SK-N-SH (cell line): ENCODE results near the gene G6PC2. TPM values are rescaled to one million over a fixed set of nuclear protein-coding genes. Genes with fewer than 3 reads are reported as not detected.

ENCODE experiments used
- CTCF ChIA-PET: fragments of 300-600, 350-600 bp; formaldehyde crosslinking; extraction: SDS; loops from one replicate; lab custom pipeline; 2021; lab: Yijun Ruan, JAX
- POLR2A ChIA-PET: fragments of 350-600 bp; sonication (Branson Sonifier 250); formaldehyde crosslinking; extraction: SDS; loops from one replicate; lab custom pipeline; 2020; ENCODE audit warnings: antibody characterized with exemption, inconsistent platforms; lab: Yijun Ruan, JAX
- DNase-seq: peaks from one replicate; pipeline ENCODE4 v3.0.0; 2012
- H2AFZ ChIP-seq: fragments of 200-600 bp; sonication (generic); 2 replicates; pipeline ENCODE4 v1.8.1; 2016; ENCODE audit warnings: antibody characterized with exemption, mild to moderate bottlenecking, low read depth
- H3F3A ChIP-seq: fragments of 200-600 bp; sonication (generic); replicated peaks from 2 replicates; pipeline ENCODE3; 2016; ENCODE audit warnings: antibody characterized with exemption, mild to moderate bottlenecking; ENCODE audit not compliant: insufficient read depth
- H3K27ac ChIP-seq, 2 experiments: fragments of 200-500 bp in 1 of 2; fragments of 200-600 bp in 1 of 2; sonication (Bioruptor generic) in 1 of 2; sonication (generic), shearing (Covaris generic) in 1 of 2; 2 replicates each; pipeline versions ENCODE4 v1.5.1 to v1.6.1; 2014 to 2016; ENCODE audit warnings: low read depth in 2 of 2, inconsistent platforms in 1 of 2, low read length in 1 of 2, mild to moderate bottlenecking in 1 of 2, mixed read lengths in 1 of 2
- H3K27me3 ChIP-seq: fragments of 200-600 bp; sonication (generic), shearing (Covaris generic); 2 replicates; pipeline ENCODE4 v1.6.1; 2016; ENCODE audit warnings: mixed run types; ENCODE audit not compliant: insufficient read depth
- H3K36me3 ChIP-seq, 2 experiments: fragments of 200-500 bp in 1 of 2; fragments of 200-600 bp in 1 of 2; sonication (Bioruptor generic) in 1 of 2; sonication (generic) in 1 of 2; replicated peaks in 1 of 2; 2 replicates each; pipeline versions ENCODE3 to v1.5.1; 2014 to 2016; ENCODE audit warnings: low read length in 1 of 2, mild to moderate bottlenecking in 1 of 2; ENCODE audit not compliant: insufficient read depth in 2 of 2, control insufficient read depth in 1 of 2
- H3K4me1 ChIP-seq, 2 experiments: fragments of 200-500 bp in 1 of 2; fragments of 200-600 bp in 1 of 2; sonication (Bioruptor generic) in 1 of 2; sonication (generic), shearing (Covaris generic) in 1 of 2; 2 replicates each; pipeline versions ENCODE4 v1.5.1 to v1.6.1; 2014 to 2016; ENCODE audit warnings: low read depth in 1 of 2, low read length in 1 of 2, mixed run types in 1 of 2; ENCODE audit not compliant: insufficient read depth in 2 of 2, control insufficient read depth in 1 of 2
- H3K4me2 ChIP-seq: fragments of 200-600 bp; sonication (generic), shearing (Covaris generic); 2 replicates; pipeline ENCODE4 v1.6.1; 2017; ENCODE audit warnings: mixed run types
- H3K4me3 ChIP-seq, 2 experiments: fragments of 200-500 bp in 1 of 2; fragments of 200-600 bp in 1 of 2; sonication (Bioruptor generic) in 1 of 2; sonication (generic), shearing (Covaris generic) in 1 of 2; 2 replicates each; pipeline versions ENCODE4 v1.5.1 to v1.8.1; 2014 to 2016; ENCODE audit warnings: low read depth in 2 of 2, inconsistent platforms in 1 of 2, low read length in 1 of 2, mild to moderate bottlenecking in 1 of 2, mixed read lengths in 1 of 2, moderate library complexity in 1 of 2
- H3K79me2 ChIP-seq: fragments of 200-600 bp; sonication (generic); 2 replicates; pipeline ENCODE4 v1.8.1; 2017; ENCODE audit warnings: mild to moderate bottlenecking; ENCODE audit not compliant: insufficient read depth
- H3K9ac ChIP-seq: fragments of 200-600 bp; sonication (generic); 2 replicates; pipeline ENCODE4 v1.6.1; 2017; ENCODE audit warnings: mixed run types
- H3K9me2 ChIP-seq: fragments of 200-600 bp; sonication (generic); 2 replicates; pipeline ENCODE4 v1.6.1; 2017; ENCODE audit warnings: mixed run types
- H3K9me3 ChIP-seq: fragments of 200-600 bp; sonication (generic); 2 replicates; pipeline ENCODE4 v1.6.1; 2017; ENCODE audit warnings: mixed run types, mild to moderate bottlenecking, moderate library complexity
- H4K20me1 ChIP-seq: fragments of 200-600 bp; sonication (generic); 2 replicates; pipeline ENCODE4 v1.6.1; 2017; ENCODE audit warnings: mild to moderate bottlenecking, mixed run types; ENCODE audit not compliant: insufficient read depth
- CHD2 ChIP-seq: fragments of 150-350 bp; IDR thresholded peaks from 2 replicates; pipeline ENCODE4 v1.6.1; 2018; ENCODE audit warnings: low read length; ENCODE audit not compliant: partially characterized antibody
- FOXM1 ChIP-seq: IDR thresholded peaks from 2 replicates; pipeline ENCODE4 v1.4.0; 2012; ENCODE audit warnings: low read depth, mild to moderate bottlenecking
- IRF3 ChIP-seq: fragments of 150-350 bp; IDR thresholded peaks from 2 replicates; pipeline ENCODE4 v1.6.1; 2016; ENCODE audit warnings: mild to moderate bottlenecking, low read depth, low read length
- MXI1 ChIP-seq: IDR thresholded peaks from 2 replicates; pipeline ENCODE4 v1.6.1; 2012; ENCODE audit warnings: mild to moderate bottlenecking, low read depth, low read length, improper control_type of control experiment
- RCOR1 ChIP-seq: fragments of 150-350 bp; IDR thresholded peaks from 2 replicates; pipeline ENCODE4 v1.6.1; 2017; ENCODE audit warnings: antibody characterized with exemption, low read length
- RXRA ChIP-seq: IDR thresholded peaks from 2 replicates; pipeline ENCODE4 v1.4.0; 2012; ENCODE audit warnings: low read depth, mild to moderate bottlenecking, borderline replicate concordance
- YY1 ChIP-seq: IDR thresholded peaks from 2 replicates; pipeline ENCODE4 v1.4.0; 2012; ENCODE audit warnings: low read depth, mild to moderate bottlenecking
- ZBTB33 ChIP-seq: IDR thresholded peaks from 2 replicates; pipeline ENCODE4 v1.4.0; 2012; ENCODE audit warnings: low read depth, borderline replicate concordance
- WGBS: methylation state at CpG from one replicate; pipeline ENCODE4 v1.1.6; 2017; ENCODE audit warnings: low lambda C conversion rate; 5-methylcytosine and 5-hydroxymethylcytosine counted together
- polyA plus RNA-seq, 3 experiments: library from polyadenylated mRNA; depleted of rRNA; stranded (reverse); fragments of >200 nt; gene quantifications; 2 replicates each; pipeline ENCODE4 v1.2.3, GENCODE V29; 2012

G6PC2 gene
- polyA plus RNA-seq, 1 of the 3 experiments (the other 2 are of a cell fraction): not detected

DNA sequence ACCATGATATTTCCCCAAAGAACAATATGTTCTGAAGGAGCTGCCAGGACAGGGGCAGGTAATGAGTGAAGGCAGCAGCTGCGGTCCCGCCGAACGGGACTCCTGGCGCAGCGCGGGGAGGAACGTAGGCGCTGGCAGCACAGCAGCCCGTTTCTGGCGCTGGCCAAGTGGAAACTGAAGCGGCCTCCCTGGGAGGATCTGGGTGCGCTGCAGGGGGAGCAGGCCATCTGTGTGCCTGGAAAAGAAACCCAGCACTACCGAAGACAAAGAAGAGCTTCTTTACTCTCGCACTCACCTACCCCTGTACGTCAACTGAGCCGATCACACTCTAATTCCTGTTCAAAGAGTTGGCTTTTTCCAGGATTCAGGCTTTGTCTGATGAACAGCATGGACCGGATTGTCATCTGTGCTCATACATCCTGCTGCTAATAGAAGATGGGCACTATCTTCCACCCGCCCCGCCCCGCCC, 11.8 kb downstream of the G6PC2 start:
- ChIA-PET CTCF (interaction anchor here (1.1 to 1.6 kb wide), 4 partner anchors 9 to 566 kb away, joined by 3 to 10 read pairs (median 4); no protein-coding TSS in a partner anchor), POLR2A (interaction anchor here (0.7 kb wide), 1 partner anchor 513 kb away, joined by 3 read pairs; no protein-coding TSS in a partner anchor)
- 13% methylated on average over 21 of the region's 21 CpGs for WGBS
- Histone ChIP-seq H2AFZ (peak overlapping the region; percentile 89), H3K9ac (no peak overlapping the region), H3K4me3 (peak overlapping the region; percentile 41 to 69), H3K36me3 (no peaks in the 10 kb centered on the region), H3K9me3 (no peaks in the 10 kb centered on the region), H3K9me2 (no peaks in the 10 kb centered on the region), H3K27me3 (peaks cover 6% of the 10 kb centered on the region), H4K20me1 (no peaks in the 10 kb centered on the region), H3F3A (no peaks in the 10 kb centered on the region), H3K4me2 (peak overlapping the region; percentile 93), H3K79me2 (no peaks in the 10 kb centered on the region), H3K4me1 (peaks cover 0 to 4% of the 10 kb centered on the region in 2 experiments; a peak in 2 of 4 replicates), H3K27ac (peak overlapping the region in 1 of 2 experiments; percentile 58; a peak in 1 of 4 replicates)
- peak; percentile 79 for DNase-seq
- TF ChIP-seq MXI1 (no peak; the same call in 1 of the 2 replicates), IRF3 (no peak), ZBTB33 (no peak), YY1 (no peak), CHD2 (peak; percentile 17)

GRCh38 chr2:168913495-168913894, 12.4 kb downstream of the G6PC2 start:
- H3K9me3 ChIP-seq: no peaks in the 10 kb centered on the region
- no peak overlapping the region for H3K9ac ChIP-seq
- CTCF ChIA-PET: interaction anchor here (0.5 to 1.6 kb wide), 4 partner anchors 8 to 567 kb away, joined by 3 to 10 read pairs (median 4); no protein-coding TSS in a partner anchor
- no peak for DNase-seq
- peaks cover 0 to 4% of the 10 kb centered on the region in 2 experiments; a peak in 2 of 4 replicates for H3K4me1 ChIP-seq
- H4K20me1 ChIP-seq: no peaks in the 10 kb centered on the region
- H3K79me2 ChIP-seq: no peaks in the 10 kb centered on the region
- 84% methylated on average over 4 of the region's 4 CpGs for WGBS
- no peak overlapping the region for H3K27ac ChIP-seq
- peak overlapping the region in 1 of 2 experiments; percentile 69; a peak in 1 of 4 replicates for H3K4me3 ChIP-seq
- H3F3A ChIP-seq: no peaks in the 10 kb centered on the region
- no peak overlapping the region for H2AFZ ChIP-seq
- 0 out of 2 replicates have a peak overlapping the region, but pooled peaks have one; percentile 93 for H3K4me2 ChIP-seq
- TF ChIP-seq RCOR1 (no peak), RXRA (no peak), FOXM1 (no peak)
- no peaks in the 10 kb centered on the region for H3K9me2 ChIP-seq
- no peaks in the 10 kb centered on the region for H3K36me3 ChIP-seq
- POLR2A ChIA-PET: no interaction called here
- peaks cover 6% of the 10 kb centered on the region for H3K27me3 ChIP-seq
